Left ventricle myocardium inferior (tissue), 1 donor: ENCODE data around the gene SYT17. TPM values are rescaled to one million over a fixed set of nuclear protein-coding genes. Genes with fewer than 3 reads are reported as not detected.

ENCODE experiments used
- DNase-seq: peaks from one replicate; pipeline ENCODE4 v3.0.0-alpha.2; 2020
- H3K27ac ChIP-seq: fragments of 200-600 bp; replicated peaks from 2 replicates; pipeline ENCODE4 v1.8.0; 2021
- H3K27me3 ChIP-seq: fragments of 200-600 bp; 2 replicates; pipeline ENCODE4 v1.8.0; 2021; ENCODE audit warnings: low read depth
- H3K36me3 ChIP-seq: fragments of 200-600 bp; 2 replicates; pipeline ENCODE4 v1.8.0; 2021
- H3K4me1 ChIP-seq: fragments of 200-600 bp; 2 replicates; pipeline ENCODE4 v1.8.0; 2021
- H3K4me3 ChIP-seq: fragments of 200-600 bp; 2 replicates; pipeline ENCODE4 v1.8.0; 2021; ENCODE audit warnings: mild to moderate bottlenecking, moderate library complexity
- H3K9me3 ChIP-seq: fragments of 200-600 bp; replicated peaks from 2 replicates; pipeline ENCODE4 v1.8.0; 2021
- intact Hi-C: fragments of 100-400 bp; cut with micrococcal nuclease; formaldehyde crosslinking; loops from one replicate; pipeline ENCODE4 v1.11.0; 2022
- total RNA-seq: library from RNA; stranded (reverse); fragmentation: NEBNext Ultra II Directional; extraction: Animal tissue kit (Norgen Biotek cat#: 25700); gene quantifications from one replicate; pipeline ENCODE4 v1.2.1, GENCODE V29; 2021
- TF ChIP-seq, protein P1 (sequence below): fragments of 200-600 bp; IDR thresholded peaks from 2 replicates; pipeline ENCODE4 v1.8.0; 2021; ENCODE audit warnings: antibody characterized with exemption, mild to moderate bottlenecking, borderline replicate concordance
- donor health status: DM: no; HTN: yes; CAD: no; lungs with severe emphysema.

Gene SYT17
- total RNA-seq, 1 donor from 2014 or later: 0.49 TPM

DNA sequence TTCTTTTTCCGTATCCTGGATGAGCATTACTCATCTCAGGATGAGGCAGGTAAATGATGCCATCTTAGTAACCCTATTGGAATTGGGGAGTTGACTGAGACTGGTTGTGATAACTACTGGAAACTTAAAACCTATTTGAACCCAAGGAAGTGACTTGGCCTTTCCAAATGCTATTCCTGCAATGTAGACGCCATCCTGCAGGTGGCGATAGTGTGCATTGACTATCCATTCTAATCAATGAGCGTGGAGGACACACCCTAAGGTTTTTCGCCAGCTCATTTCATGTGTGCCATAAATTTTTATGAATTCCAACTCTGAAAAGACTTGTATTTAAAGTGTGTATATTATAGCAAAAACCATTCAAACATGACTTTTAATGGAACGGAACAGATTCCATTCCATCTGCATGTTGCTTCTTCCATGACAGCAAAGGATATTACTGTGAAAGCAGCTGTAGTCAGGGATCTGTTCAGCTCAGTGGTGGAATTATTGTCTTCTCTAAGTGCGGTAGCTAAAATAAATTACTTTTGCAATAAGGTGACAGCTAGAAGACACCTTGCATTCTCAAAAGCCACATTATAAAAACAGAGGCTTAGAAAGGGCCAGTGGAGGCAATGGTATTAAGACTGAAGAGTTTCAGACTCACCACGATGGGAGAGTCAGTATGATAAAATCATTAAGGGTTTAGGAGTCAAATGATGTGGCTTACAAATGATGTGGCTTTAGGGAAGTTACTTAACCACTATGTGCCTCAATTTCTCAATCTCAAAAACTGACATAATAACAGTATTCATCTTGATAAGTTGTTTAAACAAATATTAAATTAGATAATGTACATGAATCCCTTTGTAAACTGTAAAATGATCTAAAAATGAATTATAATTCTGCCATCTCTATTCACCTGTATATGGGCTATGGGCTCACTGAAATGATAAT lies 55.5 kb downstream of the SYT17 start:
- intact Hi-C loops: no loop called here
- Histone ChIP-seq H3K36me3 (peaks cover 30% of the 10 kb centered on the region), H3K9me3 (peaks cover 26% of the 10 kb centered on the region), H3K4me1 (no peaks in the 10 kb centered on the region), H3K27me3 (no peaks in the 10 kb centered on the region), H3K27ac (no peak overlapping the region), H3K4me3 (no peak overlapping the region)
- DNase-seq: no peak
- TF ChIP-seq, protein P1, sequence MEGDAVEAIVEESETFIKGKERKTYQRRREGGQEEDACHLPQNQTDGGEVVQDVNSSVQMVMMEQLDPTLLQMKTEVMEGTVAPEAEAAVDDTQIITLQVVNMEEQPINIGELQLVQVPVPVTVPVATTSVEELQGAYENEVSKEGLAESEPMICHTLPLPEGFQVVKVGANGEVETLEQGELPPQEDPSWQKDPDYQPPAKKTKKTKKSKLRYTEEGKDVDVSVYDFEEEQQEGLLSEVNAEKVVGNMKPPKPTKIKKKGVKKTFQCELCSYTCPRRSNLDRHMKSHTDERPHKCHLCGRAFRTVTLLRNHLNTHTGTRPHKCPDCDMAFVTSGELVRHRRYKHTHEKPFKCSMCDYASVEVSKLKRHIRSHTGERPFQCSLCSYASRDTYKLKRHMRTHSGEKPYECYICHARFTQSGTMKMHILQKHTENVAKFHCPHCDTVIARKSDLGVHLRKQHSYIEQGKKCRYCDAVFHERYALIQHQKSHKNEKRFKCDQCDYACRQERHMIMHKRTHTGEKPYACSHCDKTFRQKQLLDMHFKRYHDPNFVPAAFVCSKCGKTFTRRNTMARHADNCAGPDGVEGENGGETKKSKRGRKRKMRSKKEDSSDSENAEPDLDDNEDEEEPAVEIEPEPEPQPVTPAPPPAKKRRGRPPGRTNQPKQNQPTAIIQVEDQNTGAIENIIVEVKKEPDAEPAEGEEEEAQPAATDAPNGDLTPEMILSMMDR: peak; percentile 39

DNA sequence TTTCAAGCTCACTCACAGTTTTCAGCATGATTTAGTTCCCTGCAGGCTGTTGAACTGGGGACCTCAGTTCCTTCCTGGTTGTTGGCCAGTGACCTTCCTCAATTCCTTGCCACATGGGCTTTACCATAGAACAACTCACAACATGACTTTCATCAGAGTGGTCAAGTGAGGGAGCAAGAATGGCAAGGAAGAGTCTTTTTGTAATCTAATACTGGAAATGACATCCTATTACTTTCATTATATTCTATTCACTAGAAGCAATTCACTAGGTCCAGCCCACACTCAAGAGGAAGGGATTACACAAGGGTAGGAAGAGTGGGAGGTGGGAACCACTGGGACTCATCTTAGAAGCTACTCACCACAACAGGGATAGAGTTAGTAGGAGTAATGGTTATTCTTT lies 57.6 kb downstream of the SYT17 start:
- TF ChIP-seq, protein P1: no peak
- H3K27ac ChIP-seq: no peak overlapping the region
- intact Hi-C loops: no loop called here

GRCh38 chr16:19227643-19228042 lies 59.6 kb downstream of the SYT17 start:
- H3K27ac ChIP-seq: no peak overlapping the region

More for the DNA sequence above, 57.6 kb downstream of the SYT17 start:
- Histone ChIP-seq H3K36me3 (peaks cover 29% of the 10 kb centered on the region), H3K4me3 (no peak overlapping the region), H3K9me3 (peaks cover 26% of the 10 kb centered on the region), H3K27me3 (no peaks in the 10 kb centered on the region), H3K4me1 (no peaks in the 10 kb centered on the region)
- DNase-seq: no peak

GRCh38 chr16:19228052-19228451 lies 60.0 kb downstream of the SYT17 start:
- H3K27me3 ChIP-seq: no peaks in the 10 kb centered on the region
- DNase-seq: no peak
- peaks cover 20% of the 10 kb centered on the region for H3K9me3 ChIP-seq
- peaks cover 29% of the 10 kb centered on the region for H3K36me3 ChIP-seq
- H3K27ac ChIP-seq: no peak overlapping the region
- TF ChIP-seq, protein P1: no peak
- no peaks in the 10 kb centered on the region for H3K4me1 ChIP-seq
- intact Hi-C loops: no loop called here
- H3K4me3 ChIP-seq: no peak overlapping the region

More at GRCh38 chr16:19227643-19228042, 59.6 kb downstream of the SYT17 start:
- DNase-seq: no peak
- peaks cover 24% of the 10 kb centered on the region for H3K9me3 ChIP-seq
- intact Hi-C loops: no loop called here
- H3K36me3 ChIP-seq: peaks cover 29% of the 10 kb centered on the region
- H3K4me3 ChIP-seq: no peak overlapping the region
- TF ChIP-seq, protein P1: no peak
- no peaks in the 10 kb centered on the region for H3K4me1 ChIP-seq
- H3K27me3 ChIP-seq: no peaks in the 10 kb centered on the region

DNA sequence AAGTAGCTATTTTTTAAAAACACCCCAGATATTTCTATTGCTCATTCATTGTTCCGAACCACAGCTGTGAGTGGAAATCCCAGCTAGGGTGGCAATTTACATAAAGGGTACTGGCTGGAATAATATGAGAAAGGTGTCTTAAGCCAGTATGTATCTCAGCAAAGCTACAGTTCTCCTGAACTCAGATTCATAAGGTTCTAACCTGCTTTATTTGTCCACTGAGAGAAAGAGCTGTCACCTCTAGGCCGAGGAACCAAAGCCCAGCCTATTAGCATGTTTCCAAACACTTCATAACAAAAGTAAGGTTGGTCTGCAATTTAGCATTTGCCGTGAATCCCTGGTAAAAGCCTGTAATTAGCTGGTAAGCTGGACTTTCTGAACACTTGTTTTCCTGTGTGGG lies 60.5 kb downstream of the SYT17 start:
- TF ChIP-seq, protein P1: no peak
- H3K4me3 ChIP-seq: no peak overlapping the region
- no peaks in the 10 kb centered on the region for H3K27me3 ChIP-seq
- no peaks in the 10 kb centered on the region for H3K4me1 ChIP-seq
- peaks cover 15% of the 10 kb centered on the region for H3K9me3 ChIP-seq
- no peak for DNase-seq
- H3K36me3 ChIP-seq: peaks cover 29% of the 10 kb centered on the region
- intact Hi-C loops: no loop called here
- no peak overlapping the region for H3K27ac ChIP-seq
